GM12878 (cell line): ENCODE measurements around the gene FCER2. TPM values are rescaled to one million over a fixed set of nuclear protein-coding genes. Genes with fewer than 3 reads are reported as not detected.

Experiments
- ATAC-seq: fragments of 200-7000 bp; cut with Tn5 transposase; 3 replicates; pipeline ENCODE4 v1.9.1; 2020; ENCODE audit warnings: mild to moderate bottlenecking, moderate library complexity
- BruUV-seq: library from RNA; stranded (reverse); fragments of 400-500 nt; replicated peaks from 2 replicates; lab custom pipeline; 2021; lab: Mats Ljungman, UMichigan
- CTCF ChIA-PET: fragments of 300-600 bp; sonication (Branson Sonifier 250); formaldehyde crosslinking; extraction: SDS; loops from one replicate; lab custom pipeline; 2021; ENCODE audit warnings: inconsistent platforms; lab: Yijun Ruan, JAX
- POLR2A ChIA-PET: fragments of 350-600 bp; formaldehyde crosslinking; extraction: SDS; loops from one replicate; lab custom pipeline; 2021; ENCODE audit warnings: inconsistent platforms; lab: Charles Lee
- RAD21 ChIA-PET: fragments of 300-600 bp; sonication (Branson Sonifier 250); formaldehyde crosslinking; loops from one replicate; lab custom pipeline; 2023; ENCODE audit warnings: antibody characterized with exemption; ENCODE audit not compliant: unreplicated experiment; lab: Charles Lee
- SMC1A ChIA-PET: fragments of 300-600 bp; sonication (Branson Sonifier 250); formaldehyde crosslinking; loops from one replicate; lab custom pipeline; 2023; ENCODE audit not compliant: unreplicated experiment, uncharacterized antibody; lab: Charles Lee
- DNase-seq: peaks from one replicate; pipeline ENCODE4 v3.0.0-alpha.2; 2011; ENCODE audit warnings: low read depth, low spot score
- FAIRE-seq: peaks from 3 replicates; lab custom pipeline; 2011; peaks lifted over from hg19 to GRCh38; lab: Jason Lieb, UNC
- H2AFZ ChIP-seq: 2 replicates; pipeline ENCODE4 v1.6.0; 2011; ENCODE audit warnings: low read depth, low read length, control low read depth; ENCODE audit not compliant: control insufficient read depth
- H3K27ac ChIP-seq: 2 replicates; pipeline ENCODE4 v1.5.1; 2011; ENCODE audit warnings: control low read depth; ENCODE audit not compliant: control insufficient read depth, insufficient read depth
- H3K27me3 ChIP-seq, 2 experiments: replicated peaks in 1 of 2; 2 replicates each; pipeline versions ENCODE4 v1.6.0 to v1.6.1; 2011; ENCODE audit warnings: low read length in 1 of 2; ENCODE audit not compliant: control insufficient read depth in 2 of 2, insufficient read depth in 2 of 2
- H3K36me3 ChIP-seq, 2 experiments: 2 replicates each; pipeline ENCODE4 v1.5.1; 2011; ENCODE audit warnings: low read length in 1 of 2; ENCODE audit not compliant: control insufficient read depth in 2 of 2, insufficient read depth in 2 of 2
- H3K4me1 ChIP-seq: 2 replicates; pipeline ENCODE4 v1.6.1; 2011; ENCODE audit warnings: mild to moderate bottlenecking, low read length, moderate library complexity, mixed read lengths; ENCODE audit not compliant: control insufficient read depth, insufficient read depth
- H3K4me2 ChIP-seq: 2 replicates; pipeline ENCODE4 v1.6.0; 2011; ENCODE audit warnings: control low read depth; ENCODE audit not compliant: control insufficient read depth, insufficient read depth
- H3K4me3 ChIP-seq: fragments of 200-600 bp; sonication (generic); 2 replicates; pipeline ENCODE4 v1.5.1; 2016
- H3K79me2 ChIP-seq: 2 replicates; pipeline ENCODE4 v1.6.0; 2011; ENCODE audit warnings: low read length; ENCODE audit not compliant: control insufficient read depth, insufficient read depth
- H3K9ac ChIP-seq: 2 replicates; pipeline ENCODE4 v1.8.0; 2011; ENCODE audit warnings: low read length, control low read depth, mixed read lengths; ENCODE audit not compliant: control insufficient read depth, insufficient read depth
- H3K9me3 ChIP-seq: replicated peaks from 3 replicates; pipeline ENCODE4 v1.5.1; 2011; ENCODE audit warnings: mild to moderate bottlenecking, low read length; ENCODE audit not compliant: control insufficient read depth, insufficient read depth
- H4K20me1 ChIP-seq: 2 replicates; pipeline ENCODE4 v1.6.0; 2011; ENCODE audit not compliant: control insufficient read depth, insufficient read depth
- ASH2L ChIP-seq: fragments of 300-600, 200-600 bp; sonication (generic); IDR thresholded peaks from 2 replicates; pipeline ENCODE4 v1.6.1; 2017; ENCODE audit warnings: low read depth, mild to moderate bottlenecking, borderline replicate concordance
- ATF7 ChIP-seq: fragments of 450-650 bp; IDR thresholded peaks from 2 replicates; pipeline ENCODE4 v1.6.1; 2016; ENCODE audit warnings: low read depth, mild to moderate bottlenecking
- BHLHE40 ChIP-seq, 2 experiments: fragments of 450-650 bp in 1 of 2; IDR thresholded peaks; 2 replicates each; pipeline ENCODE4 v1.6.1; 2011 to 2017; ENCODE audit warnings: low read depth in 2 of 2, borderline replicate concordance in 1 of 2, improper control_type of control experiment in 1 of 2, low read length in 1 of 2, mild to moderate bottlenecking in 1 of 2
- CREB1 ChIP-seq: IDR thresholded peaks from 2 replicates; pipeline ENCODE4 v1.6.1; 2012; ENCODE audit warnings: low read depth, mild to moderate bottlenecking, inconsistent platforms
- CREM ChIP-seq: IDR thresholded peaks from 2 replicates; pipeline ENCODE4 v1.6.1; 2014; ENCODE audit warnings: antibody characterized with exemption, low read depth
- DPF2 ChIP-seq: fragments of 450-650 bp; IDR thresholded peaks from 2 replicates; pipeline ENCODE4 v1.6.1; 2017; ENCODE audit warnings: mild to moderate bottlenecking
- KDM1A ChIP-seq: fragments of 200-600 bp; sonication (generic); IDR thresholded peaks from 2 replicates; pipeline ENCODE4 v1.6.1; 2016; ENCODE audit warnings: borderline replicate concordance
- NFIC ChIP-seq: IDR thresholded peaks from 2 replicates; pipeline ENCODE4 v1.6.1; 2012; ENCODE audit warnings: low read depth, mild to moderate bottlenecking, inconsistent platforms, low read length, moderate library complexity
- NFXL1 ChIP-seq: fragments of 450-650 bp; IDR thresholded peaks from 2 replicates; pipeline ENCODE4 v1.6.1; 2017; ENCODE audit warnings: antibody characterized with exemption, mild to moderate bottlenecking, borderline replicate concordance
- NR2F1 ChIP-seq: fragments of 450-650 bp; conservative IDR thresholded peaks from 2 replicates; pipeline ENCODE4 v1.6.1; 2017; ENCODE audit warnings: mild to moderate bottlenecking
- PAX5 ChIP-seq: IDR thresholded peaks from 2 replicates; pipeline ENCODE4 v1.6.1; 2011; ENCODE audit warnings: low read depth, low read length, borderline replicate concordance
- POLR2A ChIP-seq: IDR thresholded peaks from 2 replicates; pipeline ENCODE4 v1.6.1; 2011; ENCODE audit warnings: low read depth, mild to moderate bottlenecking, low read length
- RUNX3 ChIP-seq: IDR thresholded peaks from 2 replicates; pipeline ENCODE4 v1.6.1; 2012; ENCODE audit warnings: low read length, inconsistent platforms
- TCF12 ChIP-seq: IDR thresholded peaks from 2 replicates; pipeline ENCODE4 v1.6.1; 2011; ENCODE audit warnings: low read depth, mild to moderate bottlenecking, low read length
- ZBED1 ChIP-seq: IDR thresholded peaks from 2 replicates; pipeline ENCODE4 v1.6.1; 2016; ENCODE audit warnings: borderline replicate concordance
- ZNF384 ChIP-seq: IDR thresholded peaks from 2 replicates; pipeline ENCODE4 v1.6.1; 2012; ENCODE audit warnings: low read depth, mild to moderate bottlenecking, low read length, improper control_type of control experiment, borderline replicate concordance
- WGBS: methylation state at CpG from one replicate; pipeline ENCODE4 v1.1.6; 2016; ENCODE audit warnings: low lambda C conversion rate; ENCODE audit not compliant: insufficient replicate concordance, insufficient coverage; ENCODE audit errors: missing lambda C conversion rate; 5-methylcytosine and 5-hydroxymethylcytosine counted together
- in situ Hi-C: fragments of 300-500 bp; cut with MboI; formaldehyde crosslinking; loops from 9 replicates; pipeline ENCODE4 v1.14.3; 2018; ENCODE audit warnings: mixed read lengths
- intact Hi-C: fragments of 100-400 bp; cut with micrococcal nuclease; formaldehyde crosslinking; loops from one replicate; pipeline ENCODE4 v1.14.2; 2022; ENCODE audit not compliant: unreplicated experiment
- polyA plus RNA-seq, 11 experiments: library from polyadenylated mRNA; depleted of rRNA in 4 of 11; unstranded in 6 of 11; stranded (reverse) in 5 of 11; fragments of >200 nt; fragmentation: Nextera tagmentation in 4 of 11; fragmentation: Illumina TruSeq in 1 of 11; extraction: Ambion mirVana in 4 of 11; extraction: Trizol in 1 of 11; gene quantifications; 1 replicate in 1 of 11; 2 replicates in 10 of 11; pipeline versions ENCODE4 v1.2.1 to v1.2.3, GENCODE V29; 2011 to 2016; ENCODE audit warnings: inconsistent platforms in 2 of 11, missing spikeins in 2 of 11, low read depth in 1 of 11
- total RNA-seq, 4 experiments: library from RNA; depleted of rRNA in 3 of 4; stranded (reverse); fragments of >200 nt in 3 of 4; fragmentation: Illumina TruSeq in 1 of 4; extraction: Trizol in 1 of 4; gene quantifications; 2 replicates each; pipeline versions ENCODE4 v1.2.1 to v1.2.3, GENCODE V29; 2013 to 2021
- TF ChIP-seq, protein P1 (sequence below): IDR thresholded peaks from 2 replicates; pipeline ENCODE4 v1.6.1; 2011; ENCODE audit warnings: borderline replicate concordance, low read depth, mild to moderate bottlenecking, moderate library complexity, low read length; ENCODE audit not compliant: insufficient read depth, poor library complexity, severe bottlenecking
- TF ChIP-seq, protein P2 (sequence below): IDR thresholded peaks from 2 replicates; pipeline ENCODE4 v1.6.1; 2011; ENCODE audit warnings: low read depth, mild to moderate bottlenecking, low read length, moderate library complexity, borderline replicate concordance; ENCODE audit errors: extremely low read depth
- TF ChIP-seq, protein P3 (sequence below): IDR thresholded peaks from 2 replicates; pipeline ENCODE4 v1.6.1; 2012; ENCODE audit warnings: low read depth, low read length, improper control_type of control experiment

Gene FCER2
- total and polyA plus RNA-seq, 10 of the 15 experiments (the other 5 are each of a cell fraction or from before 2014, with no cell fraction given) = 44.0 to 424 (median 241) TPM

DNA sequence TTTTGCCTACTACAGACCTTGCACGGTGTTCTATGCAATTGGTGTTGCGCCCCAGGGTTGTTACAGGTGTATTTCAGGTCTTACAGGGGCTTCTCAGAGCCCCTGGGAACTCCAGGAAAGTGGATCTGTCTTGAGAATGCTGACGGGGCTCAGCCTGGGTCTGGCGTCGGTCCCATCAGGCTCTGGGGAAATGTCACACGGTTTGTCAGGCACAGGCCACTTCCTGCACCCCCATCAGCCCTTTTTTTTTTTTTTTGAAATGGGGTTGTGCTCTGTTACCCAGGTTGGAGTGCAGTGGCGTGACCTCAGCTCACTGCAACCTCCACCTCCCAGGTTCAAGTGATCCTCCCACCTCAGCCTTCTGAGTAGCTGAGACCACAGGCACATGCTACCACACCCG is 16.7 kb upstream of the FCER2 start:
- WGBS = 14% methylated on average over 7 of the region's 8 CpGs
- TF ChIP-seq NR2F1 = peak; percentile 31; the same call in 1 of the 2 replicates
- TF ChIP-seq PAX5 = peak; percentile 35; the same call in 1 of the 2 replicates
- peak; percentile 51; the same call in 1 of the 2 replicates for TF ChIP-seq RUNX3
- TF ChIP-seq, protein P1, sequence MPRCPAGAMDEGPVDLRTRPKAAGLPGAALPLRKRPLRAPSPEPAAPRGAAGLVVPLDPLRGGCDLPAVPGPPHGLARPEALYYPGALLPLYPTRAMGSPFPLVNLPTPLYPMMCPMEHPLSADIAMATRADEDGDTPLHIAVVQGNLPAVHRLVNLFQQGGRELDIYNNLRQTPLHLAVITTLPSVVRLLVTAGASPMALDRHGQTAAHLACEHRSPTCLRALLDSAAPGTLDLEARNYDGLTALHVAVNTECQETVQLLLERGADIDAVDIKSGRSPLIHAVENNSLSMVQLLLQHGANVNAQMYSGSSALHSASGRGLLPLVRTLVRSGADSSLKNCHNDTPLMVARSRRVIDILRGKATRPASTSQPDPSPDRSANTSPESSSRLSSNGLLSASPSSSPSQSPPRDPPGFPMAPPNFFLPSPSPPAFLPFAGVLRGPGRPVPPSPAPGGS = peak; percentile 60
- TF ChIP-seq ZNF384 = peak; percentile 31; the same call in 1 of the 2 replicates
- 0 out of 2 replicates have a peak, but pooled peaks have one; percentile 37 for TF ChIP-seq TCF12
- TF ChIP-seq POLR2A = no peak
- no peak for TF ChIP-seq CREB1
- TF ChIP-seq CREM = 0 out of 2 replicates have a peak, but pooled peaks have one; percentile 16
- no peak for TF ChIP-seq ASH2L
- no peak for TF ChIP-seq NFXL1
- TF ChIP-seq, protein P2, sequence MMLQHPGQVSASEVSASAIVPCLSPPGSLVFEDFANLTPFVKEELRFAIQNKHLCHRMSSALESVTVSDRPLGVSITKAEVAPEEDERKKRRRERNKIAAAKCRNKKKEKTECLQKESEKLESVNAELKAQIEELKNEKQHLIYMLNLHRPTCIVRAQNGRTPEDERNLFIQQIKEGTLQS = no peak
- TF ChIP-seq, protein P3, sequence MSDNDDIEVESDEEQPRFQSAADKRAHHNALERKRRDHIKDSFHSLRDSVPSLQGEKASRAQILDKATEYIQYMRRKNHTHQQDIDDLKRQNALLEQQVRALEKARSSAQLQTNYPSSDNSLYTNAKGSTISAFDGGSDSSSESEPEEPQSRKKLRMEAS = no peak
- TF ChIP-seq DPF2 = no peak
- TF ChIP-seq KDM1A = no peak
- TF ChIP-seq ATF7 = no peak
- TF ChIP-seq ZBED1 = no peak
- 0 out of 2 replicates have a peak, but pooled peaks have one; percentile 26 for TF ChIP-seq NFIC
- TF ChIP-seq BHLHE40 (IDR thresholded peaks at IDR 0.05; ENCODE audit: borderline replicate concordance in 1 of 2, low read depth in 2 of 2, low read length in 1 of 2) = peak in 1 of 2 experiments; percentile 29; a peak in 1 of 4 replicates
- TF ChIP-seq, all 136 proteins: peak for 9
- Histone ChIP-seq H3K9ac (peak overlapping the region; percentile 43; the same call in 1 of the 2 replicates), H3K27ac (peak overlapping the region; percentile 76), H3K79me2 (no peaks in the 10 kb centered on the region), H3K9me3 (peaks cover 8% of the 10 kb centered on the region; the same call in 2 of the 3 replicates), H3K4me1 (peaks cover 21% of the 10 kb centered on the region), H3K36me3 (no peaks in the 10 kb centered on the region), H3K4me3 (no peak overlapping the region), H3K27me3 (no peaks in the 10 kb centered on the region), H4K20me1 (no peaks in the 10 kb centered on the region), H3K4me2 (no peak overlapping the region; the same call in 1 of the 2 replicates), H2AFZ (peak overlapping the region; percentile 59)
- in situ Hi-C loops (no loop called here), intact Hi-C loops (loop anchor here (1.0 kb wide), 1 partner anchor 25 kb away; no protein-coding TSS in a partner anchor)
- CTCF ChIA-PET = interaction anchor here (1.7 kb wide), 1 partner anchor 151 kb away, joined by 4 read pairs; no protein-coding TSS in a partner anchor
- SMC1A ChIA-PET = interaction anchor here (0.9 kb wide), 1 partner anchor 20 kb away, joined by 4 read pairs; no protein-coding TSS in a partner anchor
- DNase-seq = no peak
- no TSS peak for BruUV-seq
- RAD21 ChIA-PET = interaction anchor here (0.8 to 1.3 kb wide), 2 partner anchors 9 to 22 kb away, joined by 3 to 4 read pairs; no protein-coding TSS in a partner anchor
- no peak for FAIRE-seq
- POLR2A ChIA-PET = interaction anchor here (0.6 to 1.0 kb wide), 2 partner anchors 18 to 617 kb away, joined by 3 to 5 read pairs; no protein-coding TSS in a partner anchor
- ATAC-seq = peak; percentile 50
